ENCODE data around the gene RNFT2.
A peak's percentile ranks its signal among the peaks of the same experiment; 100 is the strongest.
"Not testable (repeated sequence)": the region's sequence is repeated elsewhere in the genome, so short reads cannot be mapped to it uniquely, and the experiment has no call there.

RNFT2 gene

DNA sequence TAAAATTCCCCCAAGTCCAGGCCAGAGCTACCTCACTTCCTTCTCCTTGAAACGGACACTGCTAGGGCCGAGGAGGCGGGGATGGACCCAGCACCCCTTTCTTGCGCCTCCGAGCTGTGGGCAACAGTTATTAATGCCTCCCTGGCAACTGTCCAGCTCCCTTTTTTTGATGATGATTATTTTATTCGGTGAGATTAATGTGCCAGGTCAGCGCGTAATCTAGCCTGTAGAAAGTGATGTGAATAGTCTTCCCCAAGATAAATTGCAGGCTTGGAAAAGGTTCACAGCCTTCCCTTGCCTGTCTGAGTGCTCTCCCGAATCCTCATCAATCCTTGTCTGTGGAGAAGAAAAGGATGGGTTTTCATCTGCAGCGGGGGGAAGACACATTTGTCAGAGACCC, 54.3 kb downstream of the RNFT2 start:
- DNase-seq (ENCODE audit: low spot score): no peak

- DNase-seq (ENCODE audit: low spot score): no peak
These were observed 56.6 kb downstream of the RNFT2 start for GRCh38 chr12:116794725-116795124.

- DNase-seq (ENCODE audit: low spot score): no peak
These were observed 59.8 kb downstream of the RNFT2 start for GRCh38 chr12:116797885-116798284.

GRCh38 chr12:116798719-116799118, 60.6 kb downstream of the RNFT2 start:
- DNase-seq (ENCODE audit: low spot score): no peak

- DNase-seq (ENCODE audit: low spot score): no peak
These were observed 61.8 kb downstream of the RNFT2 start for GRCh38 chr12:116799955-116800354.

DNA sequence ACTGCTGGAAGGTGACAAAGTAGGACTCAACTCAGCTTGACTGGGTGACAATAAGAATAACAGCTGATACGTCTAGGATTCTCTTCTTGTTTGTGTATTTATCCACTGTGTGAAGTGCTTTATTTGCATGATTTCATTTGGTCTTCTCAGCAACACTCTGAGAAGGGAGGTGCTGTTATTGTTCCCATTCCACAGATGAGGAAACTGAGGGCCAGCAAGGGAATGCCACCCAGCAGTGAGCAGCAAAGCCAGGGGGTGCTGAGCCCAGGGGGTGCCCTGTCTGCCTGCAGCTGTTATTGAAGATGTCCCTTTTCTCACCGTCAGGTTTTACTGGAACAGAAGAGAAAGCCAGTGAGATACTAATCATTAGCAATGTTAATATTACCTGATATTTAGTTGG, 62.8 kb downstream of the RNFT2 start:
- no peak for DNase-seq (ENCODE audit: low spot score)

DNA sequence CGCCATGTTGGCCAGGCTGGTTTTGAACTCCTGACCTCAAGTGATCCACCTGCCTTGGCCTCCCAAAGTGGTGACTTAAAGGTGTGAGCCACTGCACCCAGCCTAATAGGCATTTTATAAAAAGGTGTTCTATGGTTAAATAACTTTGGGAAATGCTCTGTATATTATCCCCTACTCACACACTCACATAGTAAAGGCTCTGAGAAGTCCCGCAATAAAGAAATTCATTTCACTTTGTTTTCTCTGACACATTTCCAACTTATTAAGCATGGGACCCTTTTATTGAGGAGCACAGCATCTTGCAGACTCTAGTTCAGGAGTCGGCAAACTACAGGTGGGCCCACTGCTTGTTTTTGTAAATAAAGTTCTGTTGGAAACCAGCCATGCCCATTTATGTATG, 63.9 kb downstream of the RNFT2 start:
- DNase-seq (ENCODE audit: low spot score): no peak

DNA sequence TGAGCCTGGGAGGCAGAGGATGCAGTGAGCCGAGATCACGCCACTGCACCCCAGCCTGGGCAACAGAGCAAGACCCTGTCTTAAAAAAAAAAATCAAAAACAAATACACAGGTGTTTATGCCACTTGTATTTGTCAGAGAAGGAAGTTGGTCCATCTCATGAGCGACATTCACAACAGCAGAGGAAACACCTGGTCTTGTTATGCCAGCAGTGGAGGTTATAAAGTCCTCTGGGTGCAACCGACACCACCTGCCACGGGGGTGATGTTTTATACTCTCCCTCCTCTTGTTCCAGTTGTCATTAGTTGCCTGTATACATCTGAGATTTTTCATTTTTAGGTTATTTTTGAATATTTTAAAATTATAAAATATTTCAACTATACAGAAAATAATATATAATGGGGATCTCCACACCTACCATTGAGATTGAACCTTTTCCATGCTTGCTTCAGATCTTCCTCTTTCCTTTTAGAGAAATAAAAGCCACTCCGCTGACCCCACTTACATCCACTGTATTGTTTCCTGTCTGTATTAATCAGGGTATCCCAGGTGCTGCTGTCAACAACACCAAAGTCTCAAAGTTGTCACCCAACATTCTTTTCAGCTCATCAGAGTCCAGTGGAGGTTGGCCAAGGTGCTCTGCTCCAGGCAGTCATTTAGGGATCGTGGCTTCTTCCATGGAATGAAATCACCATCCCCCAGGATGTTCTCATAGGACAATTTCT, 65.1 kb downstream of the RNFT2 start:
- no peak for DNase-seq (ENCODE audit: low spot score)

DNA sequence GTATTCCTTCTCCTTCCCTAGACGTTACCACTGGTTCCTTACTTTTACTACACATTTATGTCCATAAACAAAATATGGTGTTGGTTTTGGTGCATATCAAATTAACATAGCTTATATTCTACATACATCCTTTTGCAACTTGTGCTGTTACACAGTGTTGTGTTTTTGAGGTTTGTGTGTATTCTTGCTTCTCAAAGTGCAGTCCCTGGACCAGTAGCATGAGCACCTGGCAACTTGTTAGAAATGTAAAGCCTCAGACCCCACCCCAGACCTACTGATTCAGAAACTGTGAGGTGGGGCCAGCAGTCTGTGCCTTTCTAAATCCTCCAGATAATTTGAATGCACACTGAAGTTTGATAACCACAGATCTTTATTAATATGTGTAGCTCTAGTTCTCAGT, 65.9 kb downstream of the RNFT2 start:
- no peak for DNase-seq (ENCODE audit: low spot score)

DNA sequence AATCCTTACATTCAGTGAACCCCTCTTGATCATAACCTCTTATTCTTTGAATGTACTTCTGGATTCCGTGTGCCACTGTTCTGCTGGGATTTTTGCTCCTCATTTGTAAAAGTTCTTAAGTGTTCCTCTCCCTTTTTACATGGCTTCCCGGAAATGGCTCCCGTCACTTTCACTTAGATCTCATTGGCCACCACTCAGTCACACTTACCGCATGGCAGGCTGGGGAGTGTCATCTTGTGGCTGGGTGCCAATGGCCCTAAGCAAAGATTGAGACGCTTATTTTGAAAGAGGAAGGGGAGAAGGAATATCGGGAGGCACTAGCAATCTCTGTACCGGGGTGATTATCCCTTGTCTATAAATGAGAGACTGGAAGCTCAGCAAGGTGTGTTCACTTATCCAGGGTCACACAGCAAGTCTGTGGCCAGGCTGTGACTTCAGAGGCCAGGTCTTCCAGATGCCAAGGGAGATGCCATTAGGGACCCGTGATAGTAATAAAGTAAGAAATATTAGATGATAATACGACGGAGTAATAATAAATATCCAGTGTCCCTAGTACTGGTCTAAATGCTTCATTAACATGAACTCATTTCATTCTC, 68.8 kb downstream of the RNFT2 start:
- no peak for DNase-seq (ENCODE audit: low spot score)

DNA sequence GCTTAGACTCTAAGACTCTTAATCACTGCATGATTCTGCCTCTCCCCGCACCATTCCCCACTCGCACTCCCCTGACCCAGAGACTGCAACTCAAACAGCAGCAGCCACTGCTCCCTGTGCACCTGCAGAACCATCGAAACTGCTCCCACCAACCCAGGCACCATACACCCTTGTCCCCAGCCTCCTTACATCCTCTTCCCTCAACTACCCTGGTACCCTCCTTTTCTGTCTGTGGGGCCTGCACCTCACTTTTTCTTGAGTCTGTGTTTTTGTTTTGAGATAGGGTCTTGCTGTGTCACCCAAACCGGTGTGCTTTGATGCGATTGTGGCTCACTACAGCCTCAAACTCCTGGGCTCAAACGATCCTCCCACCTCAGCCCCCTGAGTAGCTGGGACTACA, 69.4 kb downstream of the RNFT2 start:
- DNase-seq (ENCODE audit: low spot score): no peak

DNA sequence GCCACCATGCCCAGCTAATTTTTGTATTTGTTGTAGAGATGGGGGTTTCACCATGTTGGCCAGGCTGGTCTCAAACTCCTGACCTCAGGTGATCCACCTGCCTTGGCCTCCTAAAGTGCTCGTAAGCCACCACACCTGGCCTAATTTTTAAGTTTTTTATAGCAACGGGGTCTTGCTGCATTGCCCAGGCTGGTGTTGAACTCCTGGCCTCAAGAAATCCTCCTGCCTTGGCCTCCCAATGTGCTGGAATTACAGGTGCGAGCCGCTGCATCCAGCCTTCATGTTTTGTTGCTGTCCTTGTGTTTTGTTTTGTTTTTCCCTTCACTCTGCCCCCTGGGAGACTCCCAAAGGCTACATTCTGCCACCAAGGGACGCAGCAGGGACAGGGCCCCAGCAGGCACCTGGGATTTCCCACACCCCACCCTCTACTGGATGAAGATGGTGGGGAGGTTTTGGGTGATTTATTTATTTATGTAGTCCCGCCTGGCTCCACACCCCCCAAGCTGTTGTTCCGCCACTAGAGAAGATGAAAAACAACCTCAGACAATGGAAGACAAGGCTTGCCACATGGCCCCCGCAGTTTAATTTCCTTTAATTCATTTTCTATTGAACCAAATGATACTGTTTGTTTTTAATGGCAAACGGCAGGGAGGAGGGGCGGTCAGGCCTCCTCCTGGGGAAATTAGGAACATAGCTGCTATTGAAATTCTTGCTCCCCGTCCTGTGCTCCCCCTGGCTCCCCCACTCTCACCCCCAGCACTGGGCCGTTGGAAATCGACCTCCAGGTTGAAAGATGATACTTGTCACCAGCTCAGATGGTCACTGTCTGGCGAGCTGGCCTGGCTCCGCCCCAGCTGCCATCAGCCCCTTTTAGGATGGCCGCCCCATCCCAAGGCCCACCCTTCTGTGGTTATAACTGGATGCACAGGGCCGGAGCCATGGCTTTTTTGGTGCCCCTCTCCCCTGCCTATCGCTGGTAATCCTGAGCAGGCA, 70.3 kb downstream of the RNFT2 start:
- DNase-seq (ENCODE audit: low spot score): no peak

GRCh38 chr12:116812238-116812637, 74.1 kb downstream of the RNFT2 start:
- no peak for DNase-seq (ENCODE audit: low spot score)

GRCh38 chr12:116813271-116814041, 75.3 kb downstream of the RNFT2 start:
- DNase-seq (ENCODE audit: low spot score): no peak

DNA sequence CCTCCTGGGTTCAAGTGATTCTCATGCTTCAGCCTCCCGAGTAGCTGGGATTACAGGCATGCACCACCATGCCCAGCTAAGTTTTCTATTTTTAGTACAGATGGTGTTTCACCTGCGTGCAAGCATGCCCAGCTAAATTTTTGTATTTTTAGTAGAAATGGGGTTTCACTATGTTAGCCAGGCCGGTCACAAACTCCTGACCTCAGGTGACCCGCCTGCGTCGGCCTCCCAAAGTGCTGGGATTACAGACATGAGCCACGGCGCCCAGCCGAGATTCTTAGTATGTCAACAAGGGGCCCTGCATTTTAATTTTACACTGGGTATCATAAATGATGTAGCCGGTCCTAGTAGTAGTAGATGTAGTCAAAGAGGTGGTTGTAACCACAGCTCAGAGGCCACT, 76.7 kb downstream of the RNFT2 start:
- not testable (repeated sequence) for DNase-seq (ENCODE audit: low spot score)

DNA sequence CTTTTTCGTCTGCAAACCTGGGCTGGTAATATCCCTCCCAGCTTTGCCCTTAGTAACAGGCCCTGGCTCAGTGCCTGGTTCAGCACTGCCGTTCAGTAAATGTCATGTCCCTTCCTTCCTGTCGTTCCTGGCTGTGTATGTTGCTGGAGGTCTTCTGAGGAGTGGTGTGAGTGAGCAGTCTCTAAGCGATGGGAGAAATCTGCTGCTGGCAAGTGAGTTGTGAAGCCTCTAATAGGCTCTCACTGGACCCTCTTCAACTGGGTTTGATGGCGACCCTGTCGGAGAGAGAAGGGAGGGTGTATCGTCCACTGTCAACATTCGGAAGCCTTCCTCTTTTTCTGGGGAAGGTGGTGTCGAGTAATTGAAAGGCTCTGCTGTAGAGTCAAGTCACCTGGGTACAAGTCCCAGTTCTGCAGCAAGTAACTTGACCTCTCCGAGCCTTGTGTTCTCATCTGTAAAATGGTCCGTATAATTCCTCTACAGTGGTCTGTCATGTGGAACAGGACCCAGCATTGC, 80.3 kb downstream of the RNFT2 start:
- no peak for DNase-seq (ENCODE audit: low spot score)

DNA sequence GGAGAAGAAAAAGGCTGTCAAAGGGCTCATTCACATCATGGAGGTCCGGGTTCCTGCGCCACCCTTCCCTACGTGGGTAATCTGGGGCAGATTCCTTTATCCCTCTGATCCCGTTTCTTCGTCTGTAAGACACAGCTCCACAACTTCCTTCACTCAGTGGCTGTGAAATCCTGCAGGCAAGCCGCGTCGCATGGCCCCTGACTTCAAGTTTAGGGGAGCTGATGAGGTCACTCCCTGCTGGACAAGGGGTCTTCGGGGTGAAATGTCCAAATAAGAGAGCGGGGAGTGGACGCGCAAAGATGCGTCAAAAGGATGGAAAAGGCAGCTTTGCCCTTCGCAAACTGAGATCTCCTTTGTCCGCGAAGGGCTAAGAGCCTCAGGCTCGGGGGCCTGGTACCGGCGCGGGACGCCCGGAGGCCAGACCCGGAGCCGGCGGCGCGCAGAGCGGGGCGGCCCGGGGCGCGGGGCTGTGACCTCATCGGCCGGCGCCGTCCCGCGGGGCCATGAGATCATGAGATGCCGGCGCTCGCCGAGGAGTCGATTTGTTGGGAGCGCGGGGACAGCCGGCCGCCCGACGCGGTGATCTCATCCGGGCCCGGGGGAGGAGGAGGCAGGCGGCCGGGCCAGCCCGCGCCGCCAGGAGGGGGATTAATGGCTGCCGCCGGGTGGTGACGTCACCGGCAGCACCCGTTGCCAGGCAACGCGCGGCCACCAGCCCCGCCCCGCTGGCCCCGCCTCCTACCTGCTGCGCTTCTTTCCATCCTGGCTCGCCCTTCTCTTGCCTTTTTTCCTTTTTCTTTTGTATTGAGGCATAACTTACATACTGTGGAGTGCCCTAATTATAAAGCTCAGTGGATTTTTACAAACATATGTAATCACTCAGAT, 81.1 kb downstream of the RNFT2 start:
- DNase-seq (ENCODE audit: low spot score): peak; percentile 91

DNA sequence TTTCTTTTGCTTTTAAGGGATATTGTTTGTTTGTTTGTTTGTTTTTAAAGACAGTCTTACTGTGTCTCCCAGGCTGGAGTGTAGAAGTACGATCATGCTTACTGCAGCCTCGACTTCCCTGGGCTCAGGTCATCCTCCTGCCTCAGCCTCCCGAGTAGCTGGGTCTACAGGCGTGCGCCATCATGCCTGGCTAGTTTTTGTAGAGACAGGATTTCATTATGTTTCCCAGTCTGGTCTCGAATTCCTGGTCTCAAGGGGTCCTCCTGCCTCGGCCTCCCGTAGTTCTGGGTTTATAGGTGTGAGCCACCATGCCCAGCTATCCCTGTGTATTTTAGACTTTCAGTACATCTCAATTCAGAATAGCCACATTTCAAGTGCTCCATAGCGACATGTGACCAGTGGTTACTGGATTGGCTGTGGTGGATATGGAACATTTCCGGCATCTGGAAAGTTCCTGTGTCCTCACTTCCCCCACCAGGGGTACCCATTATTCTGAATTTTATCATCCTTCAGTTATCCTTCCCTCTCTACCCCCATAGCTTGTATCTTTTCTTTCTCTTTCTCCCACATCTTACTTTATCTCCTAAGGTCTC, 82.0 kb downstream of the RNFT2 start:
- no peak for DNase-seq (ENCODE audit: low spot score)

GRCh38 chr12:116821291-116821690, 83.2 kb downstream of the RNFT2 start:
- no peak for DNase-seq (ENCODE audit: low spot score)

DNA sequence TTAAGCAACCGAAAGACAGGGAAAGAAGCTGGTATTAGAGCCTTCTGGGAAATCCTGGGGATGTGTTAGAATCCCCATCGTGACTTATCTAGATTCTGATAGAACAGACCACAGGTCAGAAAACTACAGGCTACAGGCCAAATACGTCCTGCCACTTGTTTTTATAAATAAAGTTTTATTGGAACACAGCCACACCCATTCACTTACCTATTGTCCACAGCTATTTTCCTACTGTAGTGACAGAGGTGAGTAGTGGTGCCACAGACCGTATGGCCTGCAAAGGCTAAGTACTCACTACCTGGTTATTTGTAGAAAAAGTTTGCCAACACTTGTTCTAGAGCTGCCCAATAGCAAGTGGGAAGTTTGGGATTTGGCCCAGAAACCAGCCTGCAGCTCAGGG, 89.3 kb downstream of the RNFT2 start:
- no peak for DNase-seq (ENCODE audit: low spot score)

All from SK-N-DZ (cell line).